Stimulated activated CD8-positive, alpha-beta memory T cell treated with anti-CD3 and anti-CD28 coated beads, Interleukin-12 subunit alpha, Interleukin-12 subunit beta, amount 100 ng/mL, for 4 hours (primary cell): Measurements from ENCODE around the gene DNASE2.
A peak's percentile ranks its signal among the peaks of the same experiment; 100 is the strongest.

Experiments used
- DNase-seq: peaks from one replicate; pipeline ENCODE4 v3.0.0-alpha.2; 2020; ENCODE audit warnings: low read depth

Gene DNASE2

GRCh38 chr19:12886651-12886968 lies 5.4 kb upstream of the DNASE2 start:
- no peak for DNase-seq

GRCh38 chr19:12885749-12886650 lies 4.8 kb upstream of the DNASE2 start:
- DNase-seq, result no peak

- peak; percentile 69 for DNase-seq
Measured at GRCh38 chr19:12884926-12885748, 3.9 kb upstream of the DNASE2 start.

- no peak for DNase-seq
Measured at GRCh38 chr19:12884627-12884925, 3.3 kb upstream of the DNASE2 start.

- no peak for DNase-seq
Measured at GRCh38 chr19:12884202-12884601, 3.0 kb upstream of the DNASE2 start.

GRCh38 chr19:12882589-12882988 lies 1.3 kb upstream of the DNASE2 start:
- DNase-seq, result no peak

GRCh38 chr19:12880551-12881171 lies 588 bp downstream of the DNASE2 start:
- DNase-seq, result no peak

GRCh38 chr19:12875086-12875485 lies 6.2 kb downstream of the DNASE2 start:
- no peak for DNase-seq

- no peak for DNase-seq
Measured at GRCh38 chr19:12873891-12874745, 7.1 kb downstream of the DNASE2 start.

GRCh38 chr19:12872941-12873890 lies 8.0 kb downstream of the DNASE2 start:
- DNase-seq, result peak; percentile 42

- DNase-seq, result no peak
Measured at GRCh38 chr19:12872255-12872654, 9.0 kb downstream of the DNASE2 start.

GRCh38 chr19:12871681-12872080 lies 9.6 kb downstream of the DNASE2 start:
- no peak for DNase-seq

GRCh38 chr19:12868540-12869112 lies 12.6 kb downstream of the DNASE2 start:
- no peak for DNase-seq

- peak; percentile 43 for DNase-seq
Measured at GRCh38 chr19:12867120-12868099, 13.8 kb downstream of the DNASE2 start.

GRCh38 chr19:12866416-12867119 lies 14.7 kb downstream of the DNASE2 start:
- DNase-seq, result no peak

GRCh38 chr19:12865746-12866415 lies 15.4 kb downstream of the DNASE2 start:
- no peak for DNase-seq

GRCh38 chr19:12864721-12865715 lies 16.2 kb downstream of the DNASE2 start:
- no peak for DNase-seq
